Fibroblast of skin of left biceps (primary cell): ENCODE measurements around the gene CNTNAP2.
"Not testable (repeated sequence)": the region's sequence is repeated elsewhere in the genome, so short reads cannot be mapped to it uniquely, and the experiment has no call there.

Experiments used
- DNase-seq, 2 experiments: peaks; one replicate each; pipeline ENCODE4 v3.0.0-alpha.2; 2013; ENCODE audit warnings: low read depth in 2 of 2

CNTNAP2 gene

DNA sequence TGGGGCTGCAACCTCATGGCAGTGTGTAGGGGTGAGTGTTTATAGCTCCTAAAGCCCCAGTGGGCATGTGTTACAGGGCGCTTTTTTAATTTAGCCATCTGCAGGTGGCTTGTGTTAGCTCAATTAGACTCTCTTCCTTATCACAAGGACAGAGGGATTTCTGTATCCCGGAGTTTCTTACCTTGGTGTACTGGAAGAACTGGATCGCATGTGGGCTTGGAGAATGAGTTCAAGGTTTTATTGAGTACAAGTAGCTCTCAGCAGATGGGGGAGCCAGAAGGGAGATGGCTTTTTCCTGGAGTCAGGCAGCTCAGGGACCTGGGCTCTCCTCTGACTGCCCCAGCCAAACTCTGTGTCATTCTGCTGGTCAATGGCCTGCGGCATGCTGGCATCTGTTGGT is 2320.4 kb downstream of the CNTNAP2 start:
- DNase-seq = no peak

DNA sequence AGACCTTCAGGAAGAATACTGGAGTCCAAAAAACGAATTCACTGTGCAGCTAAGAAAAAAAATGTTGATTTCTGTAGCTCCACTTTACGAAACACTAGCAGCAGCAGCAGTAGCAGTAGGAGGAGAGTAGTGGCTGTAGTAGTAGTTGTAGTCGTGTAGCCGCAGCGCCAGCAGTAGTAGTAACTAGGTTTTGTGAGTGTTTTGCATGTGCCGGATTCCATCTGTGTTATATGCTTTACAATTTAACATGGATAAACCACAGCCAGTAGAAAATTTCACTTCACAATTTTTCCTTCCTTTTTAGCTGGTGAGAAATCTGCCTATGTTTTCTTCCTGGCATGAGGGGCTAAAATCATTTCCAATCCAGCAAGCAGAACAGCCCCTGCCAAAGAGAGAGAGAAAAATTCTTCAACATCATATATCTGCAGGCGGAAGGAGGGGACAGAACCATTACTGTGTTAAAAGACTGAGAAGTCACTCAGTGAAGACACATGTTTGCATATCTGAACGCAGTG is 2325.6 kb downstream of the CNTNAP2 start:
- DNase-seq = no peak

DNA sequence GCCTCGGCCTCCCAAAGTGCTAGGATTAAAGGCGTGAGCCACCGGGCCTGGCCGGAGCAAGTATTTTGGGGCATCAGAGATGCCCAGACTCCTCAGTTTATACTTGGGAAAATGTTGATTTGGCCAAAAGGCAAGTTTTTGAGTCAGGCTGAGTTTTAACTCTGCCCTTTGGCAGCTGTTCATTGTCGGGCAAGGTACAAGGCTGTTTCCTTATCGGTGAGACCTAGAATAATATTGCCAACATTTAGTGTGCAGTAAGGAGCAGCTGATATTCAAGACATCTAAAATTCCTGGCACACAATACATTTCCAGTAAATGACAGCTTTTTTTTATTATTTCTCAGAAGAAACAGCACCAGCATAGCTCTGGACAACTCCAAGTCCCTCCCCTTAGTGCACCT is 2326.3 kb downstream of the CNTNAP2 start:
- DNase-seq = no peak

DNA sequence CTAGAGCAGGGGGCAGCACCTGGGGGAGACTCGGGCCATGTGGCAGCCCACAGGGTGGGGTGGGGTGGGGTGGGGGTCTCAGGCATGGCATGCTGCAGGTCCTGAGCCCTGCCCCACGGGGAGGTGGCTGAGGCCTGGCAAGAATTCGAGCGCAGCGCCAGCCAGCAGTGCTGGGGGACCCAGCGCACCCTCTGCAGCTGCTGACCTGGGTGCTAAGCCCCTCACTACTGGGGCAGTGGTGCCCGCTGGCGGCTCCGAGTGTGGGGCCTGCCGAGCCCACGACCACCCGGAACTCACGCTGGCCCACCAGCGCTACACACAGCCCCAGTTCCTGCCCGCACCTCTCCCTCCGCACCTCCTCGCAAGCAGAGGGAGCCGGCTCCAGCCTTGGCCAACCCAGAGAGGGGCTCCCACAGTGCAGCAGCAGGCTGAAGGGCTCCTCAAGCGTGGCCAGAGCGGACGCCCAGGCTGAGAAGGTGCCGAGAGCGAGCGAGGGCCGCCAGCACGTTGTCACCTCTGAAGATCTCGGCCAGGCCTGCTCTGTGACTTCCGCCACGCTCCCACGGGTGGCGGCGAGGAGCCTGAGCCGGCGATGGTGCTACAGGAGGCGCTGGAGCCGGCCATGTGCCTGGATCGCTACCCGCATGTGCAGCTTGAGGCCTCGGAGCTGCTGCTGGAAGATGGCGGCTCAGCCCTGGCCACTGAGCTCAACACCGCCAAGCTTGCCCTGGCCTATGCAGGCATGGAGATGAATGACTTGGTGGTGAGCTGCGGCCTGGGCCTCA is 2328.9 kb downstream of the CNTNAP2 start:
- no peak for DNase-seq

DNA sequence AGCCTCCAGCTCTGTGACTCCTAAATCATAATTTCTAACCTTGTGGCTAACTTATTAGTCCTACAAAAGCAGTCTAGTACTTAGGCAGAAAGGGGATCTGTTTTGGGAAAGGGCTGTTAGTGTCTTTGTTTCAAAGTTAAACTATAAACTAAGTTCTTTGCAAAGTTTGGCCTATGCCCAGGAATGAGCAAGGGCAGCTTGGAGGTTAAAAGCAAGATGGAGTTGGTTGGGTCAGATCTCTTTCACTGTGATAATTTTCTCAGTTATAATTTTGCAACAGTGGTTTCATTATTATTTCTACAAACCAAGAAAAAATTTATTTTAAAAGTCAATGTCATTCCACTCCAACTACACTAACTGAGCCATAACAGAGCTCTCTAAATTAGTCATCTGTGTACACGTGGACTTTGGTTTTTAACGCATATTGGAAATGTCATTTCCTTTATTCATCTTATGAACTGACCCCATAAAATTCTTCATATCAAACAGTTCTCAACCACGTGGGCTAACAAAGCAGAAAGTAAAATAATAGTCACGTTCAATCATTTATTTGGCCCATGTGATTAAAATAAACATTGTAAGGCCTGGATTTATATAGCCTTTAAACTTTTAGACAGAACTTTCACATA is 2330.7 kb downstream of the CNTNAP2 start:
- DNase-seq = no peak

DNA sequence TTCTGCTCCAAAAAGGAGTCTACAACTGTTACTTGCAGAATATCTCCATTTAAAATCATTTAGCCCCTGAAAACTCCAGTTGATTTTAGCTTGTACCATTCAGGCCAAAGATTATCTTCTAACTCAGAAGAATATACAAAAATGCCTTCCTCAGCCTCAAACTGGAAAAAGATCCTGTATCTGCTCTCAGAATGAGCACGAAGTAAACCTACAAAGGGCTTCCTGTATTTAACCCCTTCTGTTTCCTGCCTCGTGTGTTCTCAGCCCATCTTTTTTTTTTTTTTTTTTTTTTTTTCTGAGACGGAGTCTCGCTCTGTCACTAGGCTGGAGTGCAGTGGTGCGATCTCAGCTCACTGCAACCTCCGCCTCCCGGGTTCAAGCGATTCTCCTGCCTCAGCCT is 2334.9 kb downstream of the CNTNAP2 start:
- not testable (repeated sequence) for DNase-seq

DNA sequence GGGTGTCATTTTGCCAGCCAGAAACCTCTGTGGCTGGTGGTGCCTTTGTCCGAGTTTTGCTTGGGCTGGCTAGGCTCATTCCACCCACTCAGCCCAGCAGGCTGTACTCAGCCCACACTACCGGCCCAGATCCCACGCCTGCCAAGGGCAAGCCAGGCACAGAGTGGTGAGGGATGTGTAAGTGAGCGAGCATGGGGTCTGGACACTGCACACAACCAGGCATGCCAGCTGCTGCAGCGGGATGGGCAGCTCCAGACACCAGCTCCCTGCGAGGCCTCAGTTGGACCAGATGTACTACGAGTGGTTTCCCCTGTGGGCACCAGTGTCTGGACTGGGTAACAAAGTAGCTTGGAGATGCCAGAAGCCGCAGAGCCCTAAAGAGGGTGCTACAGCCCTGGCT is 2339.8 kb downstream of the CNTNAP2 start:
- no peak for DNase-seq

DNA sequence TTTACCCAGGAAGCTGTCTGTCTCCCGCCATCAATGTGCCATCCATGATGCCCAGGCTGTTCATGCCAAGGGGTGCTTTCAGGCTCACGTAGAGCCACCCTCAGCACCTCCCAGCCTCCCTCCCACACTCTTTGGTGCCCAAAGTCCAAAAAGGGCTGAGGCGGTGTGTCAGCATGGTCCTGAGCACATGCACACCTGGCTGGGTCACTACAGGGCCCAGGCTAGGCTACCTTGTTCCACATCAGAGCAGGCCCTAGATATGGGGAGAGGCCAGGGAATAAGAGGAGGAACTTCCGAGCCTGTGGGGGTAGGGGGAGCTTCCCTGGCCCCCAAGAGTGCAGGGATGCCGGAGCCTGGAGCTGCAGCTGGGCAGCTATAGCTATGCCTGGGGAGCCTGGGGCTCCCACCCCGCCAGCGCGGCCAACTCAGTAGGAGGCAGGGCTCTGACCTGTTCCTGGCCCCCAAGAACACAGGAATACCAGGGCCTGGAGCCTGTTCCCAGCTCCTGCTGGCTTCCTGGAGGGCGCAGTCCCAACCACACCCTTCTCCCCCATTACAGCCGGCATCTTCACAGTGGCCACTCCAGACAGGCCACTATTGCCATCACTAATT is 2340.8 kb downstream of the CNTNAP2 start:
- DNase-seq = no peak

DNA sequence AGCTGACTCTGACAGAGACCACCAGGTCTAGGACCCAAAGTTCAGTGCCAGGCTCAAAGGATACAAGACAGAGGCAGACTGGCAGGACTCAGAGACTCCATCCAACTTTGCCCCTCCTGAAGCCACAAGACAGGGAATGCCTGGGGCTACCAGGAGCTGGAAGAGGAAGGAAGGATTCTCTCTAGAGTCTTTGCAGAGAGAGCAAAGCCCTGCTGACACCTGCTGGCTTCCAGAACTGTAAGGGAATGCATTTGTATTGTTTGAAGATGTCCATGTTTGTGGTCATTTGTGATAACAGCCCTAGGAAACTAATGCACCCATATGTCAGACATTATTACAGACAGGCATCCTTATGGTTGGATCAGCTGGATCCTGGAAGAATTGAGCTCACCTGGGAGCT is 2341.7 kb downstream of the CNTNAP2 start:
- DNase-seq = no peak

DNA sequence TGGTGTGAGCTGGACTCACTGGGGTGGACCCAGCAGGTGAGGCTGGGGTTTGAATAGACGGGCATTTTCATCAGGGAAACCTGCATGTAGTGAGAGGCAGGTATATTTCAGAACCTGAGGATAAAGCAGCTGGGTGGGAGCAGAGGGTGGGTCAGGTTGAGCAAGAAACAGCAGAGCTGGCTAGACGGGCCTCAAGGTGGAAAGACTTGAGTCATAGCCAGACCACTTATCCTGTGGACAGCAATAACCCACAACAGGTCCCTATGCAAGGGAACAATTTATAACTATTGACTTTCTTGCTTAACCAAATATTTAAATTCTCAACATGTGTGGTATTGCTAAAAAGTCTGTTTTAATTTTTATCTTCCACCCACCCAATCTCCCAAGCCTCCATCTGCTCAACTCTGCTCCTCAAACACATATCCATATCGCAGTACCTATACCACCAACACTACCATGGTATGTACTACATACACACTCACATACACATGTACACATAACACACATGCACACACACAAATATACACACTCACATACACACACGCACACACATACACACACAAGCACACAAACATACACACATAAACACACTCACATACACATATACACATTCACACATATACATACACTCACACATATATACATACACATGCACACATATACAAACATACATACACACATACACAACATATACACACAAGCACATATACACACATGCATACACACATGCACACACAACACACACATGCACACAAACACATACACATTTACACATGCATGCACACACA is 2345.0 kb downstream of the CNTNAP2 start:
- DNase-seq = no peak

DNA sequence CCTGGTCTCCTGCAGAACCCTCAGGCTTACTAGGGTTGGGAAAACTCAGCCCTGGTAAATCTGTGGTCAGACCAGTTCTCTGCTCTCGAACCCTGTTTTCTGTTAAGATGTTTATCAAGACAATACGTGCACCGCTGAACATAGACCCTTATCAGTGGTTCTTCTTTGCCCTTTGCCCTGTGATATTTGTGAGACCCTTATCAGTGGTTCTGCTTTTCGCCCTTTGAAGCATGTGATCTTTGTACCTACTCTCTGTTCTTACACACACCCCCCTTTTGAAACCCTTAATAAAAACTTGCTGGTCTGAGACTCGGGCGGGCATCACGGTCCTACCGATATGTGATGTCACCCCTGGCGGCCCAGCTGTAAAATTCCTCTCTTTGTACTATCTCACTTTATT is 2346.2 kb downstream of the CNTNAP2 start:
- not testable (repeated sequence) for DNase-seq

DNA sequence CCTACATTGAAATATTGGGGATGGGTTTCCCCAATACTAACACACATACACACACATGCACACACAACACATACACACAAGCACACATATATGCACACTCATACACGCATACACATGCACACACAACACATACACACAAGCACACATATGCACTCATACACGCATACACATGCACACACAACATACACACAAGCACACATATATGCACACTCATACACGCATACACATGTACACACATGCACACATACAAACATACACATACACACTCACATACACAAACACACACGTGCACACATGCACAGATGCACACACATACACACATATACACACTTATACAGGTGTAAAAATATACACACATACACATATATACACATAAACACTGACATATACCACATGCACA is 2346.6 kb downstream of the CNTNAP2 start:
- DNase-seq = no peak

DNA sequence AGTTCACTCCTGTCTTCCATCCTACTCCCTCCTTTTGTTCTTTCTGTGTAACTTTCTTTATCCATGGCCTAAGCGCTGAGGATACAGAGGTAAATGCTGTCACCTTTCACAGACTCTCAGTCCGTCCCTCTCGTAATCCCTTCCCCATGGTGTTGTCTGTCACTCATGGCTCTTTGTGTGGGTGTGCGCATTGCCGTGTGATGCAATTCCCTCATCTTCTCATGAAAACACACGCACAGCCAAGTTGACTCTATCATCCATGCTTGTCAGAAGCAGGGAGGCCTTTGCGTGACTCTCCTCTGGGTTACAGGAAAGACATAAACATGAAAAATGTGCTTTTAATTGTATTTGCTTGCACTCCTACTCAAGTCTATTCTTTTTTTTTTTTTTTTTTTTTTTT is 2348.3 kb downstream of the CNTNAP2 start:
- no peak for DNase-seq

DNA sequence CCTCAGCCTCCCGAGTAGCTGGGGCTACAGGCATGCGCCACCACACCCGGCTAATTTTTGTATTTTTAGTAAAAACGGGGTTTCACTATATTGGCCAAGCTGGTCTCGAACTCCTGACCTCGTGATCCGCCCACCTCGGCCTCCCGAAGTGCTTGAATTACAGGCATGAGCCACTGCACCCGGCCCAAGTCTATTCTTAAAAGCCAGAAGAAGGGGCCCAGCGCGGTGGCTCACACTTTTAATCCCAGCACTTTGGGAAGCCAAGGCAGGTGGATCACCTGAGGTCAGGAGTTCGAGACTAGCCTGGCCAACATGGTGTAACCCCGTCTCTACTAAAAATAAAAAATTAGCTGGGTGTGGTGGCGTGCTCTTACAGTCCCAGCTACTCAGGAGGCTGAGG is 2348.8 kb downstream of the CNTNAP2 start:
- DNase-seq = not testable (repeated sequence)

DNA sequence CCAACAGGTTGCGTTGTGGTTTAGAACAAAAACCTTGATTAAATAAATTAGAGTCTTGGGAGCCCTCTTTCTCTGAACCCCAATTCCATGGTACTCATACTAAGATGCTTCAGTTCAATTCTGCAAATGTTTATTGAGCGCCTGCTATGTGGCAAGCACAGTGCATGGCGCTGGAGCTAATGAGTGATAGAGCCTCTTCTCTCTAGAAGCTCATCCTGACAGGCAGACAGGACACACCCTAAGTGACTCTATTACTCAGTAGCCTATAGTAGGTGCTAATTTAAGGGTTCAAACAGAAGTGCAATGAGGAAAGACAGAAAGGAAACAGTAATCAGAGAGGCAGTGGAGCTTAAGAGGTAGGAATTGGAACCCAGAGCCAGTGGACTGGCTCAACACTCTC is 2349.5 kb downstream of the CNTNAP2 start:
- no peak for DNase-seq

DNA sequence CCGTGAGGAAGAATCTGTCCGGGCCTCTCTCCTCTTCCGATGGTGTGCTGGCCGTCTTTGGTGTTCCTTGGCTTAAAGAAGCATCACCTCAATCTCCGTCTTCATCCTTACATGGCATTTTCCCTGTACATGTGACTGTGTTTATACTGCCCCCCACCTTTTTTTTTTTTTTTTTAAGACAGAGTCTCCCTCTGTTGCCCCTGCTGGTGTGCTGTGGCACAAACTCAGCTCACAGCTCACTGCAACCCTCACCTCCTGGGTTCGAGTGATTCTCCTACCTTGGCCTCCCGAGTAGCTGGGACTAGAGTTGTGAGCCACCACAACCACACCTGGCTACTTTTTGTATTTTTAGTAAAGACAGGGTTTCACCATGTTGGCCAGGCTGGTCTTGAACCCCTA is 2352.1 kb downstream of the CNTNAP2 start:
- DNase-seq = no peak
